Suprapubic skin (tissue), 3 donors: Measurements from ENCODE around the gene CDC20.

Experiments
- POLR2A ChIP-seq, 2 donors: fragments of 450-650 bp; IDR thresholded peaks; one replicate each; pipeline ENCODE4 v1.6.1; 2017; ENCODE audit warnings: antibody characterized with exemption in 2 of 2, mild to moderate bottlenecking in 2 of 2, moderate library complexity in 2 of 2
- TF ChIP-seq, protein P1 (sequence below), 2 donors: fragments of 200-600 bp in 1 of 2; fragments of 450-650 bp in 1 of 2; sonication (generic) in 1 of 2; IDR thresholded peaks; one replicate each; pipeline ENCODE4 v1.5.1; 2016 to 2019; ENCODE audit warnings: antibody characterized with exemption in 2 of 2, mild to moderate bottlenecking in 1 of 2, moderate library complexity in 1 of 2

DNA sequence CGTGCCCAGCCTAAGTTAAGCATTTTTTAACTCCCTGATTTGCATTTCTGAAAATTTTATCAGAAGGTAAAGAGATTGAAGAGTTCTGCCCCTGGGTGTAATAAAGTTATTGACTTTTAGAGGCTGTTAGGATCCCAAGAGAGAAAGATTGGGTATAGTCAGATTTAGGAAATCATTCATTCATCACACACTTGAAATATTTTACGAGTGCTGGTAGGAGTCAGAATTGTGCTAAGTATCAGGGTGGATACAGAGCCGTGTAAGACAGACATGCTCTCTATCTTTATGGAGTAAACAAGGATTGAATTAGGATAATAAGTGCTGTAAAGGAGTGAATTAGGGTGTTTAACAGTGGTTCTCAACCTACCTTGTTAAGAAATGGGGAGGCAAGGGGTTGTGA is 33.9 kb downstream of the CDC20 start:
- TF ChIP-seq, protein P1, sequence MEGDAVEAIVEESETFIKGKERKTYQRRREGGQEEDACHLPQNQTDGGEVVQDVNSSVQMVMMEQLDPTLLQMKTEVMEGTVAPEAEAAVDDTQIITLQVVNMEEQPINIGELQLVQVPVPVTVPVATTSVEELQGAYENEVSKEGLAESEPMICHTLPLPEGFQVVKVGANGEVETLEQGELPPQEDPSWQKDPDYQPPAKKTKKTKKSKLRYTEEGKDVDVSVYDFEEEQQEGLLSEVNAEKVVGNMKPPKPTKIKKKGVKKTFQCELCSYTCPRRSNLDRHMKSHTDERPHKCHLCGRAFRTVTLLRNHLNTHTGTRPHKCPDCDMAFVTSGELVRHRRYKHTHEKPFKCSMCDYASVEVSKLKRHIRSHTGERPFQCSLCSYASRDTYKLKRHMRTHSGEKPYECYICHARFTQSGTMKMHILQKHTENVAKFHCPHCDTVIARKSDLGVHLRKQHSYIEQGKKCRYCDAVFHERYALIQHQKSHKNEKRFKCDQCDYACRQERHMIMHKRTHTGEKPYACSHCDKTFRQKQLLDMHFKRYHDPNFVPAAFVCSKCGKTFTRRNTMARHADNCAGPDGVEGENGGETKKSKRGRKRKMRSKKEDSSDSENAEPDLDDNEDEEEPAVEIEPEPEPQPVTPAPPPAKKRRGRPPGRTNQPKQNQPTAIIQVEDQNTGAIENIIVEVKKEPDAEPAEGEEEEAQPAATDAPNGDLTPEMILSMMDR (IDR thresholded peaks at IDR 0.05), result no peak
- no peak for TF ChIP-seq POLR2A (IDR thresholded peaks at IDR 0.05)
